Measurements from ENCODE around the gene PSD2.

The PSD2 gene

GRCh38 chr5:139752506-139753473 lies 42.8 kb upstream of the PSD2 start:
- no peak overlapping the region for H3K27ac ChIP-seq
- no peak for TF ChIP-seq CTCF (conservative IDR thresholded peaks at IDR 0.05)

GRCh38 chr5:139755892-139756671 lies 39.5 kb upstream of the PSD2 start:
- TF ChIP-seq CTCF (conservative IDR thresholded peaks at IDR 0.05): no peak
- no peak overlapping the region for H3K27ac ChIP-seq

- no peak overlapping the region for H3K27ac ChIP-seq
- TF ChIP-seq CTCF (conservative IDR thresholded peaks at IDR 0.05): no peak
Measured at GRCh38 chr5:139756971-139757370, 38.6 kb upstream of the PSD2 start.

GRCh38 chr5:139757727-139758509 lies 37.7 kb upstream of the PSD2 start:
- TF ChIP-seq CTCF (conservative IDR thresholded peaks at IDR 0.05): no peak
- H3K27ac ChIP-seq: no peak overlapping the region

GRCh38 chr5:139758510-139759075 lies 37.0 kb upstream of the PSD2 start:
- no peak for TF ChIP-seq CTCF (conservative IDR thresholded peaks at IDR 0.05)
- no peak overlapping the region for H3K27ac ChIP-seq

GRCh38 chr5:139759219-139759721 lies 36.3 kb upstream of the PSD2 start:
- TF ChIP-seq CTCF (conservative IDR thresholded peaks at IDR 0.05): no peak
- no peak overlapping the region for H3K27ac ChIP-seq

All from VCaP (cell line).